A549 (cell line): Measurements from ENCODE around the gene PRKAR1B. TPM values are rescaled to one million over a fixed set of nuclear protein-coding genes. Genes with fewer than 3 reads are reported as not detected.

Source experiments
- ATAC-seq, 2 experiments: fragments of 200-7000 bp in 1 of 2; fragments of >200 bp in 1 of 2; cut with Nextera tagmentation in 1 of 2; cut with Tn5 transposase in 1 of 2; 3 replicates each; pipeline versions ENCODE4 v1.8.0 to v1.9.1; 2018 to 2020; ENCODE audit warnings: mild to moderate bottlenecking in 1 of 2, moderate library complexity in 1 of 2
- CTCF ChIA-PET: fragments of 300-600 bp; sonication (Branson Sonifier 250); formaldehyde crosslinking; extraction: SDS; loops from one replicate; lab custom pipeline; 2021; ENCODE audit warnings: antibody characterized with exemption, inconsistent platforms; lab: Yijun Ruan, JAX
- POLR2A ChIA-PET: fragments of 350-600 bp; formaldehyde crosslinking; extraction: SDS; loops from one replicate; lab custom pipeline; 2021; ENCODE audit warnings: antibody characterized with exemption, inconsistent platforms; lab: Yijun Ruan, JAX
- DNase-seq, 2 experiments: peaks; one replicate each; pipeline versions ENCODE4 v3.0.0 to v3.0.0-alpha.2; 2011 to 2016; ENCODE audit warnings: low read depth in 1 of 2, low spot score in 1 of 2
- FAIRE-seq: peaks from 2 replicates; lab custom pipeline; 2011; peaks lifted over from hg19 to GRCh38; lab: Jason Lieb, UNC
- H3K27ac ChIP-seq, 2 experiments: fragments of >200 bp; sonication (Bioruptor Twin); formaldehyde crosslinking; 3 replicates each; pipeline ENCODE4 v1.5.1; 2016 to 2017
- H3K4me1 ChIP-seq: fragments of >200 bp; sonication (Bioruptor Twin); formaldehyde crosslinking; 3 replicates; pipeline ENCODE4 v1.6.1; 2016
- H3K4me2 ChIP-seq: fragments of >200 bp; sonication (Bioruptor Twin); formaldehyde crosslinking; 3 replicates; pipeline ENCODE4 v1.6.1; 2016
- H3K4me3 ChIP-seq: fragments of >200 bp; sonication (Bioruptor Twin); formaldehyde crosslinking; 3 replicates; pipeline ENCODE4 v1.5.1; 2016
- H3K9me3 ChIP-seq: fragments of >200 bp; sonication (Bioruptor Twin); formaldehyde crosslinking; 3 replicates; pipeline ENCODE4 v1.6.1; 2016
- BCL3 ChIP-seq: fragments of >200 bp; sonication (Bioruptor Twin); formaldehyde crosslinking; IDR thresholded peaks from 3 replicates; pipeline ENCODE4 v1.6.1; 2016
- BHLHE40 ChIP-seq: IDR thresholded peaks from 2 replicates; pipeline ENCODE4 v1.6.1; 2012; ENCODE audit warnings: low read depth, low read length, inconsistent platforms
- CBX2 ChIP-seq: fragments of 200-600 bp; sonication (generic); IDR thresholded peaks from 2 replicates; pipeline ENCODE4 v1.6.1; 2016; ENCODE audit warnings: low read depth, mild to moderate bottlenecking, borderline replicate concordance
- CBX8 ChIP-seq: fragments of 200-600 bp; sonication (generic); IDR thresholded peaks from 2 replicates; pipeline ENCODE4 v1.6.1; 2016
- CEBPB ChIP-seq, 2 experiments: fragments of >200 bp in 1 of 2; sonication (Bioruptor Twin) in 1 of 2; formaldehyde crosslinking in 1 of 2; IDR thresholded peaks; 2 replicates each; pipeline ENCODE4 v1.6.1; 2012 to 2016
- CHD2 ChIP-seq: fragments of 150-350 bp; IDR thresholded peaks from 2 replicates; pipeline ENCODE4 v1.6.1; 2014; ENCODE audit warnings: low read length; ENCODE audit not compliant: partially characterized antibody
- EP300 ChIP-seq, 2 experiments: fragments of >200 bp; sonication (Bioruptor Twin); formaldehyde crosslinking; IDR thresholded peaks; 2 replicates in 1 of 2; 3 replicates in 1 of 2; pipeline ENCODE4 v1.6.1; 2016 to 2017
- FOSL2 ChIP-seq, 2 experiments: fragments of 450-650 bp in 1 of 2; fragments of >200 bp in 1 of 2; sonication (Bioruptor Twin) in 1 of 2; formaldehyde crosslinking; IDR thresholded peaks; 2 replicates each; pipeline versions ENCODE4 v1.5.0 to v1.6.1; 2016 to 2020; ENCODE audit warnings: mild to moderate bottlenecking in 1 of 2, moderate library complexity in 1 of 2
- GATA3 ChIP-seq: IDR thresholded peaks from 2 replicates; pipeline ENCODE4 v1.6.1; 2012; ENCODE audit warnings: borderline replicate concordance
- HDAC2 ChIP-seq: fragments of 200-600 bp; sonication (generic); IDR thresholded peaks from 2 replicates; pipeline ENCODE4 v1.6.1; 2016
- JUNB ChIP-seq: fragments of >200 bp; sonication (Bioruptor Twin); formaldehyde crosslinking; IDR thresholded peaks from 2 replicates; pipeline ENCODE4 v1.6.1; 2016
- KDM1A ChIP-seq: fragments of 200-600 bp; sonication (generic); IDR thresholded peaks from 2 replicates; pipeline ENCODE4 v1.6.1; 2016; ENCODE audit warnings: low read depth, mild to moderate bottlenecking
- MAFK ChIP-seq: fragments of 450-650 bp; IDR thresholded peaks from 2 replicates; pipeline ENCODE4 v1.6.1; 2014; ENCODE audit not compliant: partially characterized antibody
- MAX ChIP-seq: IDR thresholded peaks from 2 replicates; pipeline ENCODE4 v1.6.1; 2012
- MYC ChIP-seq: IDR thresholded peaks from 2 replicates; pipeline ENCODE4 v1.6.1; 2012; ENCODE audit warnings: mild to moderate bottlenecking, inconsistent platforms, low read length, improper control_type of control experiment, borderline replicate concordance
- NPAS2 ChIP-seq: fragments of 250-450 bp; sonication (Bioruptor Pico); IDR thresholded peaks from 2 replicates; pipeline ENCODE4 v1.8.0; 2022; ENCODE audit warnings: mild to moderate bottlenecking, moderate library complexity, borderline replicate concordance
- NR3C1 ChIP-seq: fragments of >200 bp; sonication (Bioruptor Twin); formaldehyde crosslinking; IDR thresholded peaks from 3 replicates; pipeline ENCODE4 v1.6.1; 2017
- PBX3 ChIP-seq: IDR thresholded peaks from 2 replicates; pipeline ENCODE4 v1.6.1; 2012
- POLR2A ChIP-seq: IDR thresholded peaks from 2 replicates; pipeline ENCODE4 v1.6.1; 2012; ENCODE audit warnings: mild to moderate bottlenecking, low read length
- RAD21 ChIP-seq, 2 experiments: fragments of >200 bp in 1 of 2; sonication (Bioruptor Twin) in 1 of 2; formaldehyde crosslinking in 1 of 2; IDR thresholded peaks in 1 of 2; conservative IDR thresholded peaks in 1 of 2; 2 replicates in 1 of 2; 3 replicates in 1 of 2; pipeline ENCODE4 v1.6.1; 2012 to 2018; ENCODE audit warnings: inconsistent platforms in 1 of 2
- RCOR1 ChIP-seq: fragments of 150-350 bp; IDR thresholded peaks from 2 replicates; pipeline ENCODE4 v1.6.1; 2014; ENCODE audit warnings: antibody characterized with exemption, low read length, low read depth
- RFX5 ChIP-seq: fragments of 450-650 bp; IDR thresholded peaks from 2 replicates; pipeline ENCODE4 v1.7.1; 2014; ENCODE audit warnings: antibody characterized with exemption, mild to moderate bottlenecking, moderate library complexity
- SMC3 ChIP-seq: fragments of >200 bp; sonication (Bioruptor Twin); formaldehyde crosslinking; IDR thresholded peaks from 3 replicates; pipeline ENCODE4 v1.6.1; 2018; ENCODE audit warnings: inconsistent platforms
- TFCP2L1 ChIP-seq: fragments of 250-450 bp; sonication (Bioruptor Pico); IDR thresholded peaks from 2 replicates; pipeline ENCODE4 v1.5.0; 2021; ENCODE audit warnings: mild to moderate bottlenecking
- TP53 ChIP-seq: fragments of 250-450 bp; sonication (Bioruptor Pico); IDR thresholded peaks from 2 replicates; pipeline ENCODE4 v1.5.0; 2021; ENCODE audit warnings: mild to moderate bottlenecking, moderate library complexity
- ZC3H11A ChIP-seq: fragments of 450-650 bp; IDR thresholded peaks from 2 replicates; pipeline ENCODE4 v1.6.1; 2014; ENCODE audit warnings: antibody characterized with exemption, mild to moderate bottlenecking
- ZFP36 ChIP-seq: fragments of 450-650 bp; IDR thresholded peaks from 2 replicates; pipeline ENCODE4 v1.6.1; 2014; ENCODE audit warnings: borderline replicate concordance; ENCODE audit not compliant: partially characterized antibody
- ZSCAN20 ChIP-seq: fragments of 250-450 bp; sonication (Bioruptor Pico); IDR thresholded peaks from 2 replicates; pipeline ENCODE4 v1.8.0; 2022; ENCODE audit warnings: mild to moderate bottlenecking, moderate library complexity
- WGBS: methylation state at CpG from one replicate; pipeline ENCODE4 v1.1.6; 2017; ENCODE audit errors: missing lambda C conversion rate; 5-methylcytosine and 5-hydroxymethylcytosine counted together
- polyA plus RNA-seq, 4 experiments: library from polyadenylated mRNA; depleted of rRNA in 3 of 4; stranded (reverse); fragments of >200 nt; fragmentation: RNase III in 1 of 4; extraction: RNeasy Plus Mini Kit Qiagen cat#74134 plus additional on column Dnase treatment in 1 of 4; gene quantifications; 2 replicates in 3 of 4; 3 replicates in 1 of 4; pipeline ENCODE4 v1.2.3, GENCODE V29; 2011 to 2017

Gene PRKAR1B
- polyA plus RNA-seq, 2 of the 4 experiments (the other 2 are of a cell fraction): 10.1 to 33.7 TPM

GRCh38 chr7:504221-505111, 222.6 kb downstream of the PRKAR1B start (continued):
- no peak for TF ChIP-seq HDAC2
- TF ChIP-seq RCOR1: no peak
- TF ChIP-seq MAX: no peak
- no peak for TF ChIP-seq JUNB
- no peak for TF ChIP-seq MAFK
- no peak for TF ChIP-seq EP300 (IDR thresholded peaks at IDR 0.05)
- TF ChIP-seq ZC3H11A: no peak
- TF ChIP-seq BHLHE40: no peak
- no peak for TF ChIP-seq NR3C1
- no peak for TF ChIP-seq TFCP2L1 (CRISPR knock-in tag)

GRCh38 chr7:503575-504111, 223.4 kb downstream of the PRKAR1B start:
- FAIRE-seq (no peak), ATAC-seq (peak; percentile 78 to 88), DNase-seq (peak; percentile 66 to 78)
- H3K4me2 ChIP-seq: peak overlapping the region; percentile 57
- CTCF ChIA-PET: interaction anchor here (0.9 to 1.4 kb wide), 5 partner anchors 11 to 181 kb away, joined by 3 to 7 read pairs (median 3); no protein-coding TSS in a partner anchor
- H3K27ac ChIP-seq: peak overlapping the region; percentile 56 to 86
- H3K9me3 ChIP-seq: no peaks in the 10 kb centered on the region
- peaks cover 25% of the 10 kb centered on the region for H3K4me1 ChIP-seq
- 11% methylated on average over 13 of the region's 20 CpGs for WGBS
- TF ChIP-seq GATA3 (0 out of 2 replicates have a peak, but pooled peaks have one; percentile 9), MAX (peak; percentile 18; the same call in 1 of the 2 replicates), POLR2A (no peak)
- TF ChIP-seq, all 56 proteins: peak for 2
- no peak overlapping the region for H3K4me3 ChIP-seq
- POLR2A ChIA-PET: interaction anchor here (0.8 kb wide), 1 partner anchor 15 kb away, joined by 5 read pairs; no protein-coding TSS in a partner anchor

GRCh38 chr7:502296-502695, 224.8 kb downstream of the PRKAR1B start:
- Histone ChIP-seq H3K9me3 (no peaks in the 10 kb centered on the region), H3K4me1 (peaks cover 25% of the 10 kb centered on the region), H3K27ac (peak overlapping the region in 1 of 2 experiments; percentile 86; a peak in 1 of 6 replicates), H3K4me3 (no peak overlapping the region), H3K4me2 (no peak overlapping the region)
- ATAC-seq (no peak), DNase-seq (no peak), FAIRE-seq (no peak)
- ChIA-PET POLR2A (no interaction called here), CTCF (interaction anchor here (1.3 to 1.4 kb wide), 2 partner anchors 10 to 169 kb away, joined by 3 to 4 read pairs; no protein-coding TSS in a partner anchor)
- TF ChIP-seq RAD21 (conservative IDR thresholded peaks at IDR 0.05 in 1 of 2, IDR thresholded peaks at IDR 0.05 in 1 of 2) (no peak), MAX (no peak), RFX5 (no peak), ZFP36 (no peak), CEBPB (IDR thresholded peaks at IDR 0.05) (no peak), CBX2 (no peak), TFCP2L1 (CRISPR knock-in tag) (no peak), PBX3 (no peak), TP53 (CRISPR knock-in tag) (no peak), FOSL2 (IDR thresholded peaks at IDR 0.05) (no peak), FOSL2 (CRISPR knock-in tag; IDR thresholded peaks at IDR 0.05) (no peak), POLR2A (no peak), BCL3 (no peak), NPAS2 (no peak), JUNB (no peak), CBX8 (no peak), ZSCAN20 (CRISPR knock-in tag) (no peak), SMC3 (no peak), KDM1A (no peak), MYC (no peak), CHD2 (no peak)
- WGBS: 92% methylated on average over 13 of the region's 13 CpGs
